ENCODE results near the gene ABCB11. TPM values are rescaled to one million over a fixed set of nuclear protein-coding genes. Genes with fewer than 3 reads are reported as not detected.

Gene ABCB11
- total RNA-seq, 1 experiment from 2014 or later = 0.05 TPM

GRCh38 chr2:168926621-168927386 lies 104.3 kb downstream of the ABCB11 start:
- ATAC-seq = no peak

More at GRCh38 chr2:168926621-168927386, 104.3 kb downstream of the ABCB11 start:
- DNase-seq (ENCODE audit: low read depth, low spot score) = no peak
- no peaks in the 10 kb centered on the region for H3K36me3 ChIP-seq (ENCODE audit: control insufficient read depth, insufficient read depth, low read length)
- TF ChIP-seq TCF7L2 (IDR thresholded peaks at IDR 0.05; ENCODE audit: low read depth, low read length) = no peak
- no peak for TF ChIP-seq CTCF (IDR thresholded peaks at IDR 0.05)
- TF ChIP-seq SIN3A (IDR thresholded peaks at IDR 0.05; ENCODE audit: borderline replicate concordance, insufficient read depth, low read depth, low read length) = no peak
- TF ChIP-seq POLR2AphosphoS5 (IDR thresholded peaks at IDR 0.05; ENCODE audit: low read depth, low read length) = no peak
- TF ChIP-seq REST (IDR thresholded peaks at IDR 0.05; ENCODE audit: insufficient read depth in 1 of 2, low read depth in 2 of 2, low read length in 1 of 2) = no peak
- peaks cover 20% of the 10 kb centered on the region for H3K27me3 ChIP-seq (ENCODE audit: control insufficient read depth, insufficient read depth, low read length)
- no TSS peak for BruUV-seq (replicated peaks)
- no peak overlapping the region for H3K27ac ChIP-seq (ENCODE audit: low read length)
- POLR2A ChIA-PET = no interaction called here
- H3K9me3 ChIP-seq (ENCODE audit: control insufficient read depth, insufficient read depth, low read depth, low read length) = no peaks in the 10 kb centered on the region
- CTCF ChIA-PET = no interaction called here
- no peaks in the 10 kb centered on the region for H3K4me1 ChIP-seq (ENCODE audit: control insufficient read depth, insufficient read depth, low read length)
- intact Hi-C loops (cut with micrococcal nuclease; ENCODE audit: unreplicated experiment) (no loop called here), in situ Hi-C loops (cut with HindIII; ENCODE audit: low pct_unique_long_range_greater_than_20kb, low sequenced_read_pairs) (no loop called here)
- H3K4me3 ChIP-seq (ENCODE audit: low read depth in 2 of 2, low read length in 2 of 2) = no peak overlapping the region
